GM12864 (cell line): Measurements from ENCODE around the gene CCAR1.
"Not testable (repeated sequence)": the region's sequence is repeated elsewhere in the genome, so short reads cannot be mapped to it uniquely, and the experiment has no call there.

Source experiments
- DNase-seq: peaks from one replicate; pipeline ENCODE4 v3.0.0-alpha.2; 2011; ENCODE audit warnings: low read depth
- H3K4me3 ChIP-seq: 2 replicates; pipeline ENCODE4 v1.5.1; 2011; ENCODE audit warnings: mild to moderate bottlenecking, low read depth, low read length, control low read depth
- CTCF ChIP-seq: IDR thresholded peaks from 2 replicates; pipeline ENCODE4 v1.5.1; 2011; ENCODE audit warnings: low read depth, mild to moderate bottlenecking, moderate library complexity, low read length, control low read depth, inconsistent platforms; ENCODE audit errors: missing control alignments

The CCAR1 gene

GRCh38 chr10:68831961-68832455 is 111.0 kb downstream of the CCAR1 start:
- H3K4me3 ChIP-seq, result no peak overlapping the region
- no peak for TF ChIP-seq CTCF
- no peak for DNase-seq

- no peak overlapping the region for H3K4me3 ChIP-seq
- no peak for DNase-seq
- no peak for TF ChIP-seq CTCF
These were observed 111.6 kb downstream of the CCAR1 start for GRCh38 chr10:68832601-68833000.

GRCh38 chr10:68837626-68838322 is 116.7 kb downstream of the CCAR1 start:
- no peak for TF ChIP-seq CTCF
- no peak overlapping the region for H3K4me3 ChIP-seq
- no peak for DNase-seq

- not testable (repeated sequence) for H3K4me3 ChIP-seq
These were observed 119.6 kb downstream of the CCAR1 start for GRCh38 chr10:68840650-68841049.

More at GRCh38 chr10:68840650-68841049, 119.6 kb downstream of the CCAR1 start:
- not testable (repeated sequence) for DNase-seq
